H1 (cell line): Measurements from ENCODE around the gene NRTN. TPM values are rescaled to one million over a fixed set of nuclear protein-coding genes. Genes with fewer than 3 reads are reported as not detected.
"Not testable (repeated sequence)": the region's sequence is repeated elsewhere in the genome, so short reads cannot be mapped to it uniquely, and the experiment has no call there.

Experiments
- CTCF ChIA-PET: fragments of 300-600 bp; sonication (Branson Sonifier 250); formaldehyde crosslinking; loops from one replicate; lab custom pipeline; 2021; ENCODE audit not compliant: partially characterized antibody; lab: Charles Lee
- POLR2A ChIA-PET: fragments of 300-600 bp; sonication (Branson Sonifier 250); formaldehyde crosslinking; loops from one replicate; lab custom pipeline; 2021; ENCODE audit warnings: inconsistent platforms; ENCODE audit not compliant: partially characterized antibody; lab: Charles Lee
- DNase-seq, 2 experiments: peaks; one replicate each; pipeline versions ENCODE4 v3.0.0 to v3.0.0-alpha.2; 2010 to 2022; ENCODE audit warnings: low spot score in 2 of 2, low read depth in 1 of 2, mixed read lengths in 1 of 2
- FAIRE-seq: peaks from 2 replicates; lab custom pipeline; 2011; peaks lifted over from hg19 to GRCh38; lab: Jason Lieb, UNC
- H2AFZ ChIP-seq: 2 replicates; pipeline ENCODE4 v1.8.1; 2012; ENCODE audit warnings: low read length, inconsistent platforms
- H2AK5ac ChIP-seq: 2 replicates; pipeline ENCODE4 v1.6.1; 2013; ENCODE audit warnings: low read depth, low read length
- H2BK120ac ChIP-seq: replicated peaks from 2 replicates; pipeline ENCODE3; 2013; ENCODE audit warnings: low read depth, low read length, inconsistent platforms
- H2BK12ac ChIP-seq: 2 replicates; pipeline ENCODE4 v1.6.1; 2013; ENCODE audit warnings: low read depth, low read length
- H2BK15ac ChIP-seq: 2 replicates; pipeline ENCODE4 v1.6.1; 2013; ENCODE audit warnings: low read length
- H2BK20ac ChIP-seq: 2 replicates; pipeline ENCODE4 v1.6.1; 2013; ENCODE audit warnings: low read length
- H2BK5ac ChIP-seq: 2 replicates; pipeline ENCODE4 v1.6.1; 2013; ENCODE audit warnings: low read depth, low read length
- H3K14ac ChIP-seq: 2 replicates; pipeline ENCODE4 v1.6.1; 2013; ENCODE audit warnings: inconsistent platforms; ENCODE audit not compliant: insufficient read length
- H3K18ac ChIP-seq: 2 replicates; pipeline ENCODE4 v1.6.1; 2013; ENCODE audit warnings: low read length; ENCODE audit errors: extremely low read depth
- H3K23ac ChIP-seq: 2 replicates; pipeline ENCODE4 v1.6.1; 2013; ENCODE audit warnings: inconsistent platforms; ENCODE audit not compliant: insufficient read length
- H3K23me2 ChIP-seq: 2 replicates; pipeline ENCODE4 v1.6.1; 2013; ENCODE audit warnings: low read depth, low read length
- H3K27ac ChIP-seq: 2 replicates; pipeline ENCODE4 v1.6.1; 2011; ENCODE audit warnings: low read depth, low read length, inconsistent platforms
- H3K27me3 ChIP-seq, 4 experiments: replicated peaks in 1 of 4; 1 replicate in 1 of 4; 2 replicates in 3 of 4; pipeline versions ENCODE4 v1.6.1 to v1.8.1; 2011 to 2013; ENCODE audit warnings: low read length in 3 of 4, mild to moderate bottlenecking in 3 of 4, inconsistent platforms in 2 of 4, mixed read lengths in 2 of 4, moderate library complexity in 1 of 4; ENCODE audit not compliant: control insufficient read depth in 3 of 4, insufficient read depth in 3 of 4; ENCODE audit errors: extremely low read depth in 1 of 4
- H3K36me3 ChIP-seq, 4 experiments: 2 replicates each; pipeline versions ENCODE4 v1.6.1 to v1.8.1; 2011 to 2013; ENCODE audit warnings: mild to moderate bottlenecking in 4 of 4, low read length in 3 of 4, moderate library complexity in 2 of 4, control low read depth in 1 of 4, inconsistent platforms in 1 of 4; ENCODE audit not compliant: insufficient read depth in 4 of 4, control insufficient read depth in 2 of 4
- H3K4ac ChIP-seq: replicated peaks from 2 replicates; pipeline ENCODE3; 2013; ENCODE audit warnings: low read length, low read depth, mixed read lengths, inconsistent platforms; ENCODE audit not compliant: insufficient read length
- H3K4me1 ChIP-seq, 4 experiments: replicated peaks in 1 of 4; 1 replicate in 1 of 4; 2 replicates in 3 of 4; pipeline versions ENCODE4 v1.6.1 to v1.8.1; 2011 to 2013; ENCODE audit warnings: low read length in 3 of 4, inconsistent platforms in 2 of 4, mixed read lengths in 1 of 4; ENCODE audit not compliant: insufficient read depth in 4 of 4, control insufficient read depth in 3 of 4
- H3K4me2 ChIP-seq, 2 experiments: 2 replicates each; pipeline versions ENCODE4 v1.6.1 to v1.8.1; 2011 to 2013; ENCODE audit warnings: low read depth in 2 of 2, low read length in 2 of 2, control low read depth in 1 of 2, inconsistent platforms in 1 of 2, mild to moderate bottlenecking in 1 of 2; ENCODE audit not compliant: insufficient read depth in 1 of 2
- H3K4me3 ChIP-seq, 4 experiments: fragments of 200-600, 300-600 bp in 1 of 4; sonication (generic), shearing (Covaris generic), sonication (Bioruptor Twin) in 1 of 4; 2 replicates each; pipeline versions ENCODE4 v1.5.1 to v1.8.1; 2011 to 2016; ENCODE audit warnings: low read length in 4 of 4, low read depth in 3 of 4, control low read depth in 2 of 4, inconsistent platforms in 2 of 4, mild to moderate bottlenecking in 2 of 4, mixed read lengths in 1 of 4, moderate library complexity in 1 of 4; ENCODE audit not compliant: insufficient read depth in 2 of 4; ENCODE audit errors: extremely low read depth in 1 of 4
- H3K56ac ChIP-seq: replicated peaks from 2 replicates; pipeline ENCODE3; 2013; ENCODE audit warnings: low read depth, mild to moderate bottlenecking, mixed read lengths, low read length, inconsistent platforms; ENCODE audit not compliant: insufficient read length
- H3K79me1 ChIP-seq: 2 replicates; pipeline ENCODE4 v1.6.1; 2013; ENCODE audit warnings: low read depth, low read length, control low read depth
- H3K79me2 ChIP-seq, 2 experiments: 2 replicates each; pipeline versions ENCODE4 v1.6.1 to v1.8.1; 2012 to 2013; ENCODE audit warnings: low read length in 2 of 2, mild to moderate bottlenecking in 2 of 2, inconsistent platforms in 1 of 2; ENCODE audit not compliant: insufficient read depth in 2 of 2, control insufficient read depth in 1 of 2
- H3K9ac ChIP-seq, 4 experiments: replicated peaks in 1 of 4; 1 replicate in 1 of 4; 2 replicates in 3 of 4; pipeline versions ENCODE4 v1.6.1 to v1.8.1; 2011 to 2013; ENCODE audit warnings: low read depth in 3 of 4, low read length in 3 of 4, control low read depth in 2 of 4, mild to moderate bottlenecking in 2 of 4, moderate library complexity in 2 of 4, inconsistent platforms in 1 of 4; ENCODE audit errors: extremely low read depth in 1 of 4
- H3K9me3 ChIP-seq, 2 experiments: 2 replicates each; pipeline versions ENCODE4 v1.6.1 to v1.8.1; 2012 to 2013; ENCODE audit warnings: mild to moderate bottlenecking in 2 of 2, moderate library complexity in 2 of 2, control low read depth in 1 of 2, inconsistent platforms in 1 of 2, low read depth in 1 of 2, low read length in 1 of 2, mixed read lengths in 1 of 2; ENCODE audit not compliant: insufficient read depth in 2 of 2
- H4K20me1 ChIP-seq, 2 experiments: replicated peaks in 1 of 2; 2 replicates each; pipeline versions ENCODE3 to v1.8.1; 2011 to 2013; ENCODE audit warnings: inconsistent platforms in 2 of 2, low read length in 2 of 2, mild to moderate bottlenecking in 1 of 2; ENCODE audit not compliant: insufficient read depth in 2 of 2, control insufficient read depth in 1 of 2
- H4K5ac ChIP-seq: 2 replicates; pipeline ENCODE4 v1.6.1; 2013; ENCODE audit warnings: low read length, low read depth, mixed read lengths, inconsistent platforms; ENCODE audit not compliant: insufficient read length
- H4K8ac ChIP-seq: 2 replicates; pipeline ENCODE4 v1.8.0; 2013; ENCODE audit warnings: mild to moderate bottlenecking, moderate library complexity, low read length, inconsistent platforms; ENCODE audit not compliant: insufficient read depth; ENCODE audit errors: extremely low read depth
- H4K91ac ChIP-seq: replicated peaks from 2 replicates; pipeline ENCODE3; 2013; ENCODE audit warnings: low read length, mixed read lengths, inconsistent platforms; ENCODE audit not compliant: insufficient read length
- WGBS, 2 experiments: shearing (Covaris generic) in 1 of 2; methylation state at CpG; one replicate each; pipeline versions ENCODE4 v1.1.6 to v1.1.7; 2013 to 2015; ENCODE audit warnings: low lambda C conversion rate in 2 of 2, mixed read lengths in 2 of 2, inconsistent platforms in 1 of 2, low coverage in 1 of 2, missing lambda C conversion rate in 1 of 2; ENCODE audit not compliant: insufficient replicate concordance in 2 of 2, insufficient coverage in 1 of 2, insufficient read length in 1 of 2; ENCODE audit errors: extremely low coverage in 1 of 2, missing lambda C conversion rate in 1 of 2; 5-methylcytosine and 5-hydroxymethylcytosine counted together
- polyA plus RNA-seq, 7 experiments: library from polyadenylated mRNA; depleted of rRNA in 3 of 7; stranded (reverse) in 5 of 7; unstranded in 2 of 7; fragments of >200 nt in 5 of 7; fragments of 200-250 nt in 2 of 7; gene quantifications; 1 replicate in 5 of 7; 2 replicates in 1 of 7; 4 replicates in 1 of 7; pipeline versions ENCODE4 v1.2.1 to v1.2.3, GENCODE V29; 2011 to 2013; ENCODE audit warnings: missing spikeins in 2 of 7, mixed read lengths in 2 of 7
- total RNA-seq: library from RNA; stranded (reverse); fragmentation: NEBNext Ultra II Directional; extraction: Animal tissue kit (Norgen Biotek cat#: 25700); gene quantifications from 2 replicates; pipeline ENCODE4 v1.2.1, GENCODE V29; 2021

NRTN gene
- total and polyA plus RNA-seq, 2 of the 8 experiments (the other 6 are each of a cell fraction or from before 2014, with no cell fraction given): 3.9 to 5.3 TPM

GRCh38 chr19:5848621-5849020 is 43.8 kb downstream of the NRTN start:
- H2BK15ac ChIP-seq, H2AFZ ChIP-seq, H3K79me2 ChIP-seq, H3K79me1 ChIP-seq, H3K23me2 ChIP-seq, H3K9me3 ChIP-seq, H2BK20ac ChIP-seq, H3K4me1 ChIP-seq, H3K9ac ChIP-seq, FAIRE-seq, H3K14ac ChIP-seq, H3K56ac ChIP-seq, CTCF ChIA-PET, H3K4me2 ChIP-seq, H2BK12ac ChIP-seq, H3K18ac ChIP-seq, H3K27me3 ChIP-seq, H3K4me3 ChIP-seq, H4K8ac ChIP-seq, DNase-seq, H4K20me1 ChIP-seq, H3K36me3 ChIP-seq, H4K5ac ChIP-seq, H3K23ac ChIP-seq, H2BK120ac ChIP-seq, H2BK5ac ChIP-seq, H3K4ac ChIP-seq, H2AK5ac ChIP-seq, H3K27ac ChIP-seq, H4K91ac ChIP-seq: not testable (repeated sequence)
- 92% methylated on average over 5 of the region's 5 CpGs; no CpG with 5 or more reads in 1 of the 2 experiments for WGBS, 2 experiments
- POLR2A ChIA-PET: interaction anchor here (0.6 kb wide), 1 partner anchor 20 kb away, joined by 4 read pairs; no protein-coding TSS in a partner anchor
